BLaER1 treated with 17β-estradiol and CSF1 and Interleukin-3, amounts not matched to agents 10 nM and 100 nM (cell line): Measurements from ENCODE around the gene LCLAT1.

Source experiments
- H3K27ac ChIP-seq, 11 experiments: shearing (Covaris generic); formaldehyde crosslinking; 2 replicates each; pipeline ENCODE4 v1.8.1; 2022
- H3K27me3 ChIP-seq, 11 experiments: shearing (Covaris generic); formaldehyde crosslinking; 2 replicates each; pipeline ENCODE4 v1.8.1; 2022
- H3K36me3 ChIP-seq, 11 experiments: shearing (Covaris generic); formaldehyde crosslinking; 2 replicates each; pipeline ENCODE4 v1.8.1; 2022
- H3K4me1 ChIP-seq, 10 experiments: shearing (Covaris generic); formaldehyde crosslinking; 2 replicates each; pipeline ENCODE4 v1.8.1; 2022
- H3K4me2 ChIP-seq, 11 experiments: shearing (Covaris generic); formaldehyde crosslinking; 2 replicates each; pipeline ENCODE4 v1.8.1; 2022
- H3K4me3 ChIP-seq, 10 experiments: shearing (Covaris generic); formaldehyde crosslinking; 2 replicates each; pipeline ENCODE4 v1.8.1; 2022
- H3K9ac ChIP-seq, 11 experiments: shearing (Covaris generic); formaldehyde crosslinking; 2 replicates each; pipeline ENCODE4 v1.8.1; 2022
- H3K9me3 ChIP-seq, 11 experiments: shearing (Covaris generic); formaldehyde crosslinking; replicated peaks in 1 of 11; 2 replicates each; pipeline ENCODE4 v1.8.1; 2022
- H4K20me1 ChIP-seq, 11 experiments: shearing (Covaris generic); formaldehyde crosslinking; 2 replicates each; pipeline ENCODE4 v1.8.1; 2022
- Cebpa-rat ChIP-seq, 11 experiments: shearing (Covaris generic); IDR thresholded peaks; 2 replicates each; pipeline ENCODE4 v1.8.1; 2022

Gene LCLAT1

GRCh38 chr2:30446602-30447148, 371 bp upstream of the LCLAT1 start:
- H4K20me1 ChIP-seq: no peaks in the 10 kb centered on the region
- H3K4me1 ChIP-seq: peaks cover 15 to 21% (median 20%) of the 10 kb centered on the region in 10 experiments
- H3K27me3 ChIP-seq: no peaks in the 10 kb centered on the region
- peak overlapping the region; percentile 81 to 99 (median 88) for H3K4me3 ChIP-seq
- peak overlapping the region; percentile 70 to 91 (median 84) for H3K27ac ChIP-seq
- peak overlapping the region; percentile 78 to 99 (median 92) for H3K4me2 ChIP-seq
- H3K36me3 ChIP-seq: peaks cover 0 to 17% (median 6%) of the 10 kb centered on the region in 11 experiments; a peak in 5 of 22 replicates
- TF ChIP-seq Cebpa-rat (IDR thresholded peaks at IDR 0.05): no peak
- no peaks in the 10 kb centered on the region for H3K9me3 ChIP-seq
- peak overlapping the region; percentile 76 to 91 (median 87) for H3K9ac ChIP-seq

- TF ChIP-seq Cebpa-rat (IDR thresholded peaks at IDR 0.05): no peak
- H3K4me1 ChIP-seq: peaks cover 15 to 21% (median 20%) of the 10 kb centered on the region in 10 experiments
- no peak overlapping the region for H3K27ac ChIP-seq
- H4K20me1 ChIP-seq: peaks cover 0 to 11% (median 5%) of the 10 kb centered on the region in 11 experiments; a peak in 5 of 22 replicates
- no peaks in the 10 kb centered on the region for H3K27me3 ChIP-seq
- peak overlapping the region; percentile 81 to 99 (median 88); a peak in 15 of 20 replicates for H3K4me3 ChIP-seq
- peak overlapping the region in 8 of 11 experiments; percentile 36 to 91 (median 86); a peak in 11 of 22 replicates for H3K9ac ChIP-seq
- peaks cover 0 to 17% (median 6%) of the 10 kb centered on the region in 11 experiments; a peak in 5 of 22 replicates for H3K36me3 ChIP-seq
- no peaks in the 10 kb centered on the region for H3K9me3 ChIP-seq
- peak overlapping the region; percentile 85 to 99 (median 96) for H3K4me2 ChIP-seq
Observed at GRCh38 chr2:30448308-30448707, 1.3 kb downstream of the LCLAT1 start.

- Histone ChIP-seq H3K9me3 (no peaks in the 10 kb centered on the region), H4K20me1 (peaks cover 0 to 16% (median 5%) of the 10 kb centered on the region in 11 experiments; a peak in 5 of 22 replicates), H3K4me2 (peak overlapping the region; percentile 85 to 99 (median 96); a peak in 19 of 22 replicates), H3K36me3 (peaks cover 0 to 17% (median 6%) of the 10 kb centered on the region in 11 experiments; a peak in 5 of 22 replicates), H3K4me3 (peak overlapping the region in 2 of 10 experiments; percentile 97 to 99; a peak in 3 of 20 replicates), H3K27me3 (no peaks in the 10 kb centered on the region), H3K27ac (no peak overlapping the region), H3K4me1 (peaks cover 15 to 21% (median 20%) of the 10 kb centered on the region in 10 experiments), H3K9ac (peak overlapping the region in 1 of 11 experiments; percentile 85; a peak in 1 of 22 replicates)
- TF ChIP-seq Cebpa-rat (IDR thresholded peaks at IDR 0.05): no peak
Observed at GRCh38 chr2:30448866-30449265, 1.8 kb downstream of the LCLAT1 start.

GRCh38 chr2:30450025-30450424, 3.0 kb downstream of the LCLAT1 start:
- Histone ChIP-seq H3K4me2 (no peak overlapping the region), H3K9me3 (no peaks in the 10 kb centered on the region), H3K36me3 (peaks cover 0 to 17% (median 6%) of the 10 kb centered on the region in 11 experiments; a peak in 5 of 22 replicates), H3K9ac (no peak overlapping the region), H3K4me3 (no peak overlapping the region), H4K20me1 (peaks cover 0 to 23% (median 5%) of the 10 kb centered on the region in 11 experiments; a peak in 5 of 22 replicates), H3K27me3 (no peaks in the 10 kb centered on the region), H3K27ac (no peak overlapping the region), H3K4me1 (peaks cover 15 to 21% (median 20%) of the 10 kb centered on the region in 10 experiments)
- no peak for TF ChIP-seq Cebpa-rat (IDR thresholded peaks at IDR 0.05)

DNA sequence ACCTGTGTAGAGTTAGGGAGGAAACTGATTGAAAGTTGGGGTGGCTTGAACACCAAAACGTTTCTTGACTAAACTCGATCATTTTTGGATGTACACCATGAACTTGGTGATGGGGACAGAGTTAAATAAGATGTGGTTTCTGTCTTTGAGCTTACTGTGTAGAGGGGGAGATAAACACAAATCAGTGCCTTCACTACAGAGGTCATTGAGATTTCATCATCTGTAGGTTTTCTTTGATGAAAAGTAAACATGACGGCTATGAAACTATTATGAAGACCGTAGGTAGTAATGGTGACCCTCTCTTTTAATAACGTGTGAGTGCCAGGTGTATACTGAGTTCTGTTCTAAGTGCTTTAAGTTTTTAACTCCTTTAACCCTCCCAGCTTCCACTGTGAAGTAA, 6.5 kb downstream of the LCLAT1 start:
- Histone ChIP-seq H4K20me1 (peaks cover 0 to 38% (median 6%) of the 10 kb centered on the region in 11 experiments; a peak in 10 of 22 replicates), H3K9me3 (0 out of 22 replicates have a peak, but pooled peaks cover 0 to 6% (median 0%) of the 10 kb centered on the region in 11 experiments), H3K27ac (no peak overlapping the region), H3K9ac (no peak overlapping the region), H3K4me3 (no peak overlapping the region), H3K36me3 (peaks cover 0 to 17% (median 8%) of the 10 kb centered on the region in 11 experiments; a peak in 5 of 22 replicates), H3K4me1 (peaks cover 1 to 6% (median 4%) of the 10 kb centered on the region in 10 experiments; a peak in 19 of 20 replicates), H3K27me3 (no peaks in the 10 kb centered on the region), H3K4me2 (no peak overlapping the region)
- TF ChIP-seq Cebpa-rat (IDR thresholded peaks at IDR 0.05): no peak

DNA sequence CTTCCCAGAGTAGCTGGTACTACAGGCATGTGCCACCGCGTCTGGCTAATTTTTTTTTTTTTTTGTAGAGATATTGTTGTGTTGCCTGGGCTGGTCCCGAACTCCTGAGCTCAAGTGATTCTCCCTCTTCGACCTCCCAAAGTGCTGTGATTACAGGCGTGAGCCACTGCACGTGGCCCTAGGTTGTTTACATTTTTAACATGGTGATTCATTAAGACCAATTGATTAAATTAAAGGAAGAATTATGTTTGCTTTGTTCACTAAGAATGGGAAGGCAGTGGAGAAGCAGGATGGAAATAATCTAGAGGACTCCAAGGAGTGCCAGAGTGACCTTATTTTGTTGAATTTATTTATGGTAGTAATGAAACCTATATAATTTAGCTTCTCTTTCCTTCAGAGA, 7.5 kb downstream of the LCLAT1 start:
- H3K4me1 ChIP-seq: peaks cover 0 to 4% (median 0%) of the 10 kb centered on the region in 10 experiments; a peak in 2 of 20 replicates
- no peaks in the 10 kb centered on the region for H3K27me3 ChIP-seq
- H3K9ac ChIP-seq: no peak overlapping the region
- H3K9me3 ChIP-seq: 0 out of 22 replicates have a peak, but pooled peaks cover 0 to 6% (median 0%) of the 10 kb centered on the region in 11 experiments
- peaks cover 0 to 48% (median 9%) of the 10 kb centered on the region in 11 experiments; a peak in 10 of 22 replicates for H4K20me1 ChIP-seq
- H3K4me3 ChIP-seq: no peak overlapping the region
- H3K36me3 ChIP-seq: peaks cover 0 to 23% (median 9%) of the 10 kb centered on the region in 11 experiments; a peak in 6 of 22 replicates
- H3K4me2 ChIP-seq: no peak overlapping the region
- no peak for TF ChIP-seq Cebpa-rat (IDR thresholded peaks at IDR 0.05)
- H3K27ac ChIP-seq: no peak overlapping the region

DNA sequence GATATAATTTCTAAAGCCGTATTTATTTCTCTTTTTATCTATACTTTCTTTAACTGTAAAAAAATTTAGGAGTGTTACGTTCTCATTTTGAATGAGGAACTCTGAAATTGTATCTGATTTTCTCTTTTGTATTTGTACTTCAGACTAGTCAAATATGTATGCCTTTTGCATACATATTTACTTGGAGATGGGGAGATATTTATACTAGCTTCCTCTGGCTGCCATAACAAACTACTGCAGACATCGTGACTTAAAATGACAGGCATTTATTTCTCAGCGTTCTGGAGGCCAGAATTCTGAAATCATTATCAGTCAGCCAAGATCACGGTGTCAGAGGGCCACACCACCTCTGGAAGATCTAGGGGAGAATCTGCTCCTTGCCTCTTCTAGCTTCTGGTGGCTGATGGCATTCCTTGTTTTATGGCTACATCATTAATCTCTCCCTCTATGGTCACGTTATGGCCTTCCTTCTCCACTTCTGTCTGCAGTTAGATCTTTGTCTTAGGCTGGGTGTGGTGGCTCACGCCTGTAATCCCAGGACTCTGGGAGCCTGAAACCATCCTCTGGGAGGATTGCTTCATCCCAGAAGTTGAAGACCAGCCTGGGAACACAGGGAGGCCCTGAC, 8.2 kb downstream of the LCLAT1 start:
- H3K4me2 ChIP-seq: no peak overlapping the region
- H3K27ac ChIP-seq: no peak overlapping the region
- H3K4me1 ChIP-seq: peaks cover 0 to 4% (median 0%) of the 10 kb centered on the region in 10 experiments; a peak in 2 of 20 replicates
- no peaks in the 10 kb centered on the region for H3K27me3 ChIP-seq
- H3K4me3 ChIP-seq: no peak overlapping the region
- no peak overlapping the region for H3K9ac ChIP-seq
- 0 out of 22 replicates have a peak, but pooled peaks cover 0 to 6% (median 0%) of the 10 kb centered on the region in 11 experiments for H3K9me3 ChIP-seq
- peaks cover 0 to 48% (median 9%) of the 10 kb centered on the region in 11 experiments; a peak in 10 of 22 replicates for H4K20me1 ChIP-seq
- no peak for TF ChIP-seq Cebpa-rat (IDR thresholded peaks at IDR 0.05)
- H3K36me3 ChIP-seq: peaks cover 0 to 24% (median 9%) of the 10 kb centered on the region in 11 experiments; a peak in 8 of 22 replicates

DNA sequence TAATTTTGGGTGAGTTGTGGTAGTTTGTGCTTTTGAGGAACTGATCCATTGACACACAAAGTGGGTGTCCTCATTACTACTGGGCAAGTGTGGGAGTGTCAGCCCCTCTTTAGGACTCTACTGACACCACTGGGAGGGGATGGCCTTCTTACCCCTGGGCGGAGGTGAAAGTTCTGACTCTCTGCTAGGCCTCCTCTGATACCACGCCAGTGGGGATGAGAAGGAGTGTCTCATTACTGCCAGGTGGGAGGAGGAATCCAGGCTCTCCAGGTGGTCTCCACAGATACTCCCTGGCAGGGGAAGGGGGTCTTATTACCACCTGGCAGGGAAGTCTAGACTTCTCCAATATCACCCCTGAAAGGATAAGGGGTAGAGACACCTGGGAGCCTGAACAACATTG, 9.1 kb downstream of the LCLAT1 start:
- Histone ChIP-seq H3K4me2 (no peak overlapping the region), H3K27me3 (no peaks in the 10 kb centered on the region), H4K20me1 (peaks cover 0 to 48% (median 9%) of the 10 kb centered on the region in 11 experiments; a peak in 10 of 22 replicates), H3K27ac (no peak overlapping the region), H3K4me3 (no peak overlapping the region), H3K4me1 (peaks cover 0 to 4% (median 0%) of the 10 kb centered on the region in 10 experiments; a peak in 2 of 20 replicates), H3K9me3 (peaks cover 0 to 6% (median under 1%) of the 10 kb centered on the region in 11 experiments; a peak in 5 of 22 replicates), H3K36me3 (peaks cover 0 to 24% (median 9%) of the 10 kb centered on the region in 11 experiments; a peak in 15 of 22 replicates), H3K9ac (no peak overlapping the region)
- TF ChIP-seq Cebpa-rat (IDR thresholded peaks at IDR 0.05): no peak
